NCI-H2107 (cell line): ENCODE measurements around the gene CDC25C.

Source experiments
- DNase-seq: peaks from one replicate; lab custom pipeline; 2025; lab: John Stamatoyannopoulos, UW

CDC25C gene

DNA sequence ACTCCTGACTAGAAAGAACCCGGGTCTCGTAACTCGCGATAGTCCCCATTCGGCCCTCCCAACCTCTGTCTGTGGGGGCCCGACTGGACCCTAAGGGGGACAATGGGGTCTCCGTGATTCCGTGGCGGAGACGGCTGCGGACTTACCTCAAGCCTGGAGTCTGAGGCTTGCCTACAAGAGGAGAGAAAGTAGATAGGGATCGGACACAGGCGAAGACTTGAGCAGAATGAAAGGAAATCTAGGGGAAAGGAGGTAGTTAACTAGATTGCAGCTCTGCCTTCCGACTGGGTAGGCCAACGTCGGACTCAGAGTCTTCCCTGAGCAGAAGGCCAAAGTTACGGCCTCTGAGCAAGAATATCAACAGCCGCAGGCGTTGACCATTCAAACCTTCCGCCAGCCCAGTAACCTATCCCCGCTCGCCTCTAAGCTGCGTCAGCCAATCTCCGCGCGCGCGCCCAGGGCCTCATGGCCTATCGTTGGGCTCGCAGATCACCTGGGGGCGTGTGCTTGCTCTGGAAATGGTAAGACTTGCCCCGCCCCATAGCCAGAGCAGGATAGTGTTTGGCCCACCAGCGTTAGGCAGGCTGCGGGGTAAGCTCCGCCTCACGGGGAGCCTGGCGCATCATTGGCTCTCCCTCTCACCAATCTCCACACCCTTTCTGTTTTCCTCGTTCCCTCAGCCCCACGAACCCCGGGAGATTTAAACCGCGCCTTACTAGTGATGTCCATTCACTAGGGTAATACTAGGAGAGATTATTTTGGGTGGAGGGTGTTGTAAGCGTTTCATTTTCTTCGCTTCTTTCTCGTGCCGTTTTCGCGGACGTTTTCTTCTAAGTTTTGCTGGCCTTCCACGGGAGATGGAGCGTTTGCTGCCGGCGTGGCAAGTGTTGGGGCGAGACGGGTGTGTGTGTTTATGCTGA lies at the start of gene CDC25C:
TSS of gene CDC25C (minus strand) at position 356 of the 920 bp plus-strand sequence. CDS start 624 bp downstream, outside the sequence.
- peak; percentile 90 for DNase-seq

DNA sequence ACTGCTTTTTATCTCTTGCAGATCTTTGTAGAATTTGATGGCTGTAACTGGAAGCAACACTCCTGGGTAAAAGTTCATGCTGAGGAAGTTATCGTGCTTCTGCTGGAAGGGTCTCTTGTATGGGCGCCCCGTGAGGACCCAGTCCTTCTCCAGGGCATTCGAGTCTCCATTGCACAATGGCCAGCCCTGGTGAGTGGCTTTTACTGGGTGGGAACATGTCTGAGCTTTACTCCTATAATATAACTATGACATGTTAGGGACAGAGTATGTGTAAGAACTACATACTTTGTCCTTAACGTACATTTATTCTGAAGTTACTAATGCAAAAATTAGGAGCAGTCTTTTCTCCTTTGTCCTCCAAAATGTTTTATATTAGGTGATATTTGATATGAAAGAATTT lies 41.0 kb upstream of the CDC25C start:
- DNase-seq, result no peak

DNA sequence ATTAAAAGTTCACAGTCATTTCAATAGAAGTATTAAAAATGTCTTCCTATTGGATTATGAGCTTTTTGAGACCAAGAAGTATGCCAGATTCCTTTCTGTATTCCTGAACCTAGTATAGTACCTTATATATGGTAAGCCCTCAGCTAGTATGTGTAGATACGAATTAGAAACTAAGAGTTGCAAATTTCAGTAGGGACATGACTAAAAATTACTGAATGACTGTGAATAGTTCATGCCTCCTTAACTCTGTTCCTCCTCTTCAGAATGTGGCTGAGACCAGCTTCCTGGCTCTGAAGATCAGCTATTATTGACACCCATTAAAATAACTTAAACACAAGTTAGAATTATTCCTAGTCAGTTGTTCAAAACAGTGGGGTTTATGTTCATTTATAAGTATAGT lies 40.6 kb upstream of the CDC25C start:
- no peak for DNase-seq

DNA sequence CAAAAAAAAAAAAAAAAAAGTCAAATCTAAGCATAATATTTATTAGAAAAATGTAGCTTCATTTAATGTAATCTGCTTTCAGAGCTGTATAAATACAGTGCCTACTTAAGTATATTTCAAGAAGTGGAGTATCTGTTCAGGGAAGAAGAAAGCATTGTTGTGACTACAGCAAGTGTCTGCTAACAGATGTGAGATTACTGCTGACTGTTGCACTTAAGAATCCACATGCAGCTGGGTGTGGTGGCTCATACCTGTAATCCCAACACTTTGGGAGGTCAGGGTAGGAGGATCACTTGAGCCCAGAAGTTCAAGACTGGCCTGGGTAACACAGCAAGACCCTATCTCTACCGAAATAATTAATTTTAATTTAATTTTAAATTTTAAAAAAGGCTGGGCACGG lies 39.9 kb upstream of the CDC25C start:
- no peak for DNase-seq

DNA sequence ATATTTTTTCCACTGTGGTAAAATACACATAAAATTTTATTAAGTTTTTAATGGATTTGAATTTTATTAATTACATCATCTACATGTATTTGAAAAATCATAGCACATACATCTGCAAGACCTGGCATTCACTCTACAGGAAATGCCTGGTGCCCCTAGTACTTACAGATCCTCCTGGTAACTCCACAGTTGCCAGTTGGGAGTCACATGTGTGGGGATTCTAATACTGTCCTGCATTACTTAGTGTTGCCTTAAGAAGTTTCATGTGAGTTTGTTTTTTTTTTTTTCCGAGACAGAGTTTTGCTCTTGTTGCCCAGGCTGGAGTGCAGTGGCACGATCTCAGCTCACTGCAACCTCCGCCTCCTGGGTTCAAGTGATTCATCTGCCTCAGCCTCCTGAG lies 38.9 kb upstream of the CDC25C start:
- no peak for DNase-seq

DNA sequence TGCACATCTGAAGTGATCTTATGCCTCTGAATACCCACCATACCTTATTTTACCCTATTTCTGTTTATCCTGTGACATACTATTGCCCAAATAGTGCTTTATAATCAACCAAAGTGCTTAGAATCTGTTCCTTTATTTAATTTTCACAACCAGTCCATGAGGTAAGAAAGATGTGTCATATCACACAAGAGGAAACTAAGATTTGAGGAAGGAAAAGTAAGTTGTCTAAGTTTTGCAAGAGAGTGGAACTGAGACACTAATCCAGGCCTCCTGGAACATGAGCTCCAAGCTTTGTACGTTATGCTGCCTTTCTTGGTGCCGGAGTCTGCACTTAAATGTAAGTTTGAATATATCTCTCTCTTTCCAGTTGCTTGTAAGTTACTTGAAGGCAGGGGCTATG lies 38.1 kb upstream of the CDC25C start:
- DNase-seq, result no peak

DNA sequence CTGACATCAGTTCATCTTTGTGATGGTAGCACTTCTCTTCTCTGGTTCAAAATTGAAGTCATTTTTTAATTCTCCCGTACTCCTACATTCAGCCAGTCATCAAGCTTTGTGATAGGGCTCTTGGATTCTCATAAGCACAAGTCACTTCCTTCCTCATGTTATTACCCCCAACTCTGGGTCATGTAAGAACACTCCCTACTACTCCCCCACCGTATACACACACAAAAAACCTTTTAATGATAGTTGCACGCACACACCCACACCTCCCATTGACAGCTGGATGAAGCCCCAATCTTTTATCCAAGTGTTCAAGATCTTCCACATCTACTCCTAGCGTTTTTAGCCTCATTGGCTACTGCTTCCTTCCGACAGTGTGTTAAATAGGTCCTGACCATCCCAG lies 37.7 kb upstream of the CDC25C start:
- no peak for DNase-seq

DNA sequence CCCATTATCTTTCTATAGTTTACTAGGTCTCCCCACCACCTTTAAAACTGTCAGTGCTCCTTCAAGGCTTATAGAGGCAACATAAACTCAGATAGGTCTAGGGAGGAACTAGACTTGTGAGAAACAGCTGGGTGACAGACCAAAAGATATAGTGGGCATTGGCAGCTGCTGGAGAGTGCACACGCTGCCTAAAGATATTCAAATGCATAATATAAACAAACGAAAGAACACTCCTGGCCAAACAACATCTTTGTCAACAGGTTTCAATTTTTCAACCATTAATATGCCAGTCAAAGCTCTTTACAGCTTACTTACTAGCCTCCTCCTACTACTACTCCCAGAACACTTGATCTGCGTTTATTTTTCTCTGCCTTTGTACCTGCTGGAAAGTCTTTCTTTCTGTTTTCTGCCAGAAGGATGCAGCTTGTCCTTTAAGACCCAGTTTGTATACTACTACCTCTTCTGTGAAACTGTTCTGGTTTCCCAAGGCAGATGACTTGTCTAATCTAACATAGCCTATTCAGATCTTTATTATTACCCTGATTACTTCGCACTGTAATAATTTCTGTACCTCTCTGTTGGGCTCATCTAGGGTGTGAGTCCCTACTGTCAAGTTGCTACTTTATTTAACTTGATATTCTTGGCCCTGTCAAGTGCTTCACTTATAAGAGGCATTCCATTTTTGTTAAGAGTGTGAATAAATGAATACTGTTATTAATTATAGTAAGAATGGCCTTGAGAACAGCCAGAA lies 35.2 kb upstream of the CDC25C start:
- no peak for DNase-seq

DNA sequence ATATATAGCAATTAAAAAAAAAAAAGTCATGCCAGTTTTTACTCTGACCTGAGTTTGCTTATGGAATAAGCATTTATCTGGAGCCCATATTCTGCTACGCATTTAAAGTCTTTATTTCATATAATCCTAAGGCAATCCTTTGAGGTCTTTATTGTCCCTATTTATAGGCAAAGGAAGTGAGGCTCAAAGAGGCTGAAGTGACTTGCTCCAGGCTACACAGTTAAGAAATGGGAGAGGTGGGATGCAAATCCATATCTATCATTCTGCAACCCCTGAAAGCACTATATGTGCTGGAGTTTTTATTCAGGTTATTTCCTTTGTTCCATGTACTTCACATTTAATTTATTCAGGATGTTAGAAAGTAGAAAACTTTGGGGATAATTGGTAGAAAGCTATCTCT lies 33.0 kb upstream of the CDC25C start:
- no peak for DNase-seq

DNA sequence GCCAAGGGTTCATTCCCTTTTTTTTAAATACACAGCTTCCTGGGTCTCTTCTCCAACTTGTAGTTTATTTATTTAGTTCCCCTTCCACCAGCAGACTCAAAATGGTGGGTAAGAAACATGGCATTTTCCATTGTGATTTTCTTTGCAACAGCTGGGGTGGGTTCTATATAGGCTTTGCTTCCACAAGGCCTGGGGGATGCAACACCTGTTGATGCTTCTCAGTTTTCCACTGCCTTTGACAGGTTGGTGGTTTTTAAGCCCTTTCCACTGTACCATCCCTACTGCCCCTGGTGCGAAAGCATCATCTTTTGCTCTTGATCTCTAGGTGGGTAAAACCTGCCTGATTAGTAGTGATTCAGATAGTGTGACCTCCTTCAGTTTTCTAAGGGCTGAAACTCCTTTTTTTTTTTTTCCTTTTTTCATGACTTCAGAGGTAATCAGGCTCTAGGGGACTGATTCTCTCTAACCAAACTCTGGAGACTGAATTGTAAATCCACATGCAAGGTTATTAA lies 29.4 kb upstream of the CDC25C start:
- DNase-seq, result no peak

DNA sequence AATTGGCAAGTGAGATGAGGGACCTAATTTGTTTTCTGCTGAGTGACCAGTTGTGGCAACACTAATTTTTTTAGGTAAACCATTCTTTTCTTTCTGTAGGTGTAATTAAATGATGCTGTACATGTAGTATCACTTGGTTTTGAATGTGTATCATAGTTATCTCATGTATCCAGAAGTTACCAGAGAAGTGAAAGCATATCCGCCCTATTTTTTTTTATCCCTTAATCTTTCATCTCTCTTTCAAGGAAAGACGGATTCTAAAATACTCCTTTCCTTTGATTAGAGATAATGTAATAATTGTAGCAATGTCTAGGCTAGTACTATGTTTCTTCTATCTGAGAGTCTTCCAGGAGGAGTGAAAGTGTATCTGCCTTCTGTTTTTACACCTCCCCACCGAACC lies 28.0 kb upstream of the CDC25C start:
- no peak for DNase-seq

DNA sequence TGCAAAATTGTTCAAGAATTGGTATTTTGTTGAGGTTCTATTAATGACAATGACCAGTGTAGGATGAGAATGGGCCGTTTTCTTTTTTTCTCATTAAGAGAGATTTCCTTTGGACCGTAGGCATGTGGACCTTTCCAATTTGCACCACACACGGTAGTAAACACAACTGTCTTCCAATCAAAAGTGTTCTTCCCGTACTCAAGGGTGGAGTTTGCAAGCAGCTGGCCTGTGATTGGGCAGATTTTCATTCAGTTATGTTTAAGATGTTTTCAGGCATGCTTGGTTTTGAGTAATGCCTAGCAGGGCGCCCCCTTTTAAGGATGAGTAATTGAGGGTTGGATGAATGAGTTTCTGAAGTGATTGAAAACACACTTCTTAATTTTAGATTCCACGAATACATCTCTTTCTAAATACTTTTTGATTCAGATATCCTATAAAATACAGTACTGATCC lies 23.3 kb upstream of the CDC25C start:
- DNase-seq, result no peak

DNA sequence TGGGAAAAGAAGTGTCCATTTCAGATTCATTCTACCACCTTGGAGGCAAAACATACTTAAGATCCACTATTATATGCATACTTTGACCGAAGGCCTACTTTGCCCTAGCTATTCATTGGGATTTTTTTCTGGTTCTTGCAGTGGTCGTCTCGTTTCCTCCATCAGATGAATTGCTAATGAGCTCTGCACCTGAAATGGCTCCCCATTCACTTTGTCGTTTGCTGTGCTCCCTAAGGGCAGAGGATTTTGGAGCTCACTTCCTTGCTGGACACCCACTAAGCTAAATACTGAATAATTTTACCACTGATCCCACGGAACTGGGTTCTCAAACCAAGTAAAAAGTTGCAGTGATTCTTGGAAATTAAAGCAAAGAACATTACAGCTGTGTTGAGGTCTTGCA lies 22.8 kb upstream of the CDC25C start:
- DNase-seq, result no peak

DNA sequence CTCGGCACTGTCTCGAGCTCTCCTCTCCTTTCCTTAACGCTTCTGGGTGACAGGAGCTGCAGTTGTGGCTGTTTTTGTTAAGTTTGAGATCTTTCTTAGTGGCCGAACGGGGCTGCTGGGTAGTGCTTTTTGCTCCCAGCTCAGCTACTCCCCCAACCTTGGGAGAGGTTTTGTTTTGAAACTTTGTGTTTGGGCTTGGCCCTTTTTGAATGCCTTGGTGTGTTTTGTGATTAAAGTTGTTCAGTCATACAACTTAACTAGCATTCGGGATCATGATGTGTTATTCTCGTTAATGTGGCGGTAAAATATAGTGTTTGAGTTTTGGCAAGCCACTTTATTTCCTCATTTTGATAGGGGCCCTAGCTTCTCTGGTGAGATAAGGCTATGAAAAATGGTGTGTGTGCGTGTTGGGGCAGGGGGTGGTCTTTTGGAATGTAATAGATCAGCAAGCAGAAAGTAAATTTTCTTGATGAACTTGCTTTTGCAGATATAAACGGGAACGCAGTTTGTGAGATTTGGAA lies 22.0 kb upstream of the CDC25C start:
- no peak for DNase-seq

DNA sequence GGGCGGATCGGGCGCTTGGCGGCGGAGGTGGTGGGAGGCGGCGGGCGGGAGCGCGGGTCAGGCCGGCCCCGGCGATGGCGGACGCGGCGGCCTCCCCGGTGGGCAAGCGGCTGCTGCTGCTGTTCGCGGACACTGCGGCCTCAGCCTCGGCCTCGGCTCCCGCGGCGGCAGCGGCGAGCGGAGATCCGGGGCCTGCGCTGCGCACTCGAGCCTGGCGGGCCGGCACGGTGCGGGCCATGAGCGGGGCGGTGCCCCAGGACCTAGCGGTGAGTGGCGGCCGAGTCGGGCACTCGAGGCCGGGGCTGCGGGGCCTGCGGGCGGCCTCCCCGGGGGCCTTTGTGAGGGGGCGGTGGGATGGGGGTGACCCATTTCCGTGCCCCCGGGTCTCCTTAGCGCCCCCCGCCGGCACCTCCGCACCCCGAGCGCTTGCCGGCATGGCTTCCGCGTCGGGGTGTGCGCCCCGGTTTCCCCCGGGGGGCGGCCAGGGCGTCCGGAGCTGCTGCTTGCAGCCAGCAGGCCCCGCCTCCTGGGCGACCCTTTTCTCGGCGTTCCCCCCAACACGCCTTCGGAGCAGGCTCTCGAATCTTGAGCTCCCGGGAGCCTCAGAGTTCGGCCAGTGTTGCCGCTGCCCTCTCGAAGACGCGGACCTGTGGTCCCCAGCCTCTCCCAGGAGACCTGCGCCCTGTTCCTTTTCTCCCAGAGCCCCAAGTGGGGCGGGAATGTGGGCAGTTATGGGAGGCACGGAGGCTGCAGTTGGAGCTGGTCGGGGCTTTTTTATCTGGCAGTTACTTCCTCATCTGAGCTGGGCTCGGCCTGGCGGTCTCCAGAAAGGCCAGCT lies 21.3 kb upstream of the CDC25C start:
- peak; percentile 7 for DNase-seq

DNA sequence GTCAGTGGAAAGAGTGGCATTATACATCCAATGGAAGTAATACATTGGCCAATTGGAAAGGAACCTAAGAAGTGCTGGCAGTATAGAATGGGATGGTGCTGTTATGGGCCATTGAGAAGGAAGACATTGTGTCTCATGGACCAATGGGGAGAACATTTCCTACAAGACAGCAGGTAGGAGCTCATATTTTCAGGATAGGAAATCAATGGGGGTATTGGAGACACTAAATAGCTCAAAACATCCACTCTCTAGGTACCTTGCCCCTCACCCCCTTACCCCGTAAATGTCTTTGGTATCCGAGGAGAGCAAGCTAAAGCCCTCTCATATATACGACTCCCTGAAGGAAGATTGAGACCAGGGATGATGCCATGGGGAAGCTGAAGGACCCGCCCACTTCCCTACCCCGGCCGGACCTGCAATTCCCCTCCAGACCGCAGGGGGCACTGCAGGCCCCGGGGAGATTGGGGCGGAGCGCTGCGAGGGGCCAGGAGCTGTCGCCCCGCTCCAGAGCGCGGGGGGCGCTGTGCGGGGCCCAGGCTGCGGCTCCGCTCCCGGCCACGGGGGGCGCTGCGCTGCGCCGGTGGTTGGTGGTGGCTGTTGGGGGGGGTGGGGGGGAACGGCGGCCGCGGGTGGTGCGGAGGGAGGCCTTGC lies 20.6 kb upstream of the CDC25C start, which contains the start of gene KDM3B:
TSS of gene KDM3B (plus strand) at position 615 of the 651 bp plus-strand sequence. CDS start 111 bp downstream, outside the sequence.
- DNase-seq, result peak; percentile 38

DNA sequence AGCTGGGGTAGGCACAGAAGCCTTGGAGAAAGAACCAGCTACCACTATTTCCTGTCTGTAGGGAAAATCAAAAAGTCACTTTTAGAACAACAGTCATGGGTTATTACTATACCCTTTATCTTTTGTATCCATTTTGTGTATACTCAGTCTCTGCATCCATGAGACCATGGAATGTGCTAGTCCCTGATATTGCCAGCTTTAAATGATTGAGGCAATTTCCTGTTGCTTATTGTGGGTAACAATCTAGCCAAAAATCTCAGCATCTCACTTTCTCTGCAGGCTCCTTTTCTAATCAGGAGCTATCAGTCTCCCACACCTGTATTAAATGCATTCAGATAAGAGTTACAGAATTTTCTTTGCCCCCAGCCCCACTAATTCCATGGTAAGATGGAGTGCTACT lies 19.9 kb upstream of the CDC25C start:
- DNase-seq, result no peak

DNA sequence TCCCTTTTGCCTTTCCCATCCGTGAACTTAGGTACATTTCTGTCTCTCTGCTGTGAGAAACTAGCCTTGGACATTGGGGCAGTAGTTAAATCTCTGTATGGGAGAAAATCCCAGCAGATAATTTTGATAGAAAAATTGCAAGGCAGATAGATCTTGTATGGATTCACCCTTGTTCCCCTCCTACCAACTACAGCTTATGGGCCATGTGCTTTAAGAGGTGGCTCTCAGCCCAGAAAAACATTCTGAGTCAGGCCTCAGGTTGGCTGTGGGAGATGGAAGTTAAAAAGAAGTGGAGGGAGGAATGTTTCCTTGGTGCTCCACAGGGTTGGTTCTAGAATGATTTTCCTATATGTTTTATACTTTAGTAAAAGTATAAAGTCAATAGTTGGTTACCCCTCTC lies 19.5 kb upstream of the CDC25C start:
- DNase-seq, result no peak

DNA sequence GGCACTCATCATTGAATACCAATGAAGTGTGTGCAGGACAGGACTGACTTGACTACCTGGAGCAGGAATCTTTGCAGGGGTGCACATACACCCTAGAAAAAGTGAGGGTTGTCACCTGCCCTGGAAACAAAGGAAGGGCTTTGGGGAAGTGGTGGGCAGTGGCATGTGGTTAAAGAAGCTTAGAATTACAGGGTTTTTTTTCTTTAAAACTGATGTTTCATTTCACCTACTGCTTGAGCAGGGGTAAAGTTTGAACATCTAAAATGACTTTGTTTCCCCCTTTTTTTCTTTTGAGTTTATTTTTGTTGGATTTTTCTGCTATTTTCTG lies 18.9 kb upstream of the CDC25C start:
- no peak for DNase-seq

DNA sequence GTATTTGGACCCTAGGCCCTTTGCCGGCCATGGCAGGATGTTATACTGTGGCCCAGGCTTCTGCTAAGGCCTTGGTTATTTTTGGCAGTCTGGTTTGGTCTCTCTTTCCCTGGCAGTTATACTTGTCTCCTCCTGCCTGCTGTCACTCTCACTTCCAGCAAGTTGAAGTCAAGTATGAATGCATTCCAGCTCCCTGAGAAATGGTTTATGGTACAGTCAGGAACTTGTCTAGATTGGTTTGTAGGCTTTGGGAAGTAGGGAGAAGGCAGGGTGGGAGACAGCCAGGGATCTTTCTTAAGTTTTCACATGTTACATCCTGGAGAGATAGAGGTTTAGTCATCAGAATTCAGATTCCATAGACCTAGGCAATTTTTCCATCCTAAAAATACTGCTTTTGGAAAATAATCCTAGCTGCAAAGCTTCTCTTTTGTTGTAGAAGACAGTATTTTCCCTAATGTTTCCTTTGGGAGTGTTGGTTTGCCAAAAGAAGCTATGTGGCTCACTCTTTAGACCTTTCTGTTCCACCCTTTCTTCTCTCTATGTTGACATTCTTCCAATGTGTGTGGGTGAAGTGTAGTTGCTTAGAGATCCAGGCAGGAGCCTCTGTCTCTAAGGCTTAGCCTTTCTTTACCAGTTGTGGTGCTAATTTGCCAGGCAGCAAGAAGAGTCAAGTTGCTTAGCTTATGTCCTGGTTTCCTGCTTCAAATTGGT lies 18.4 kb upstream of the CDC25C start:
- no peak for DNase-seq

DNA sequence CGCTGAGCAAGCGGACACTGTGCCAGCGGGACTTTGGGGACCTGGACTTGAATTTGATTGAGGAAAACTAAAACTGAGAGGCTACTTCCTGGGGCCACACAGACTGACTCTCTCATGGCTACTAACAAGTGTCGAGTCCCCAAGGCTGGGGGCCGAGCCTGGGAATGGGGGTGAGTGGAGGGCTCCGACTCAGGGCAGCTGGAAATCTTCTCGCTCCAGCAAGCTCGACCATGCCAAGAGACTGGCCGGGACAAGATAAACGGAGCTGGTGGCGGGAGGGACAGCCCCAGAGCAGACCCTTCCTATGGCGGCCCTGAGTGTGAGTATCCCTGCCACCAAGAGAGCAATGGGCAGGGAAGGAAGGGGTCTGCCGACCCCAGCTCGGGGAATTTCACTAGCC lies 15.3 kb upstream of the CDC25C start:
- no peak for DNase-seq
